T-helper 2 cell treated with Interferon-gamma antibody and Interleukin-4, amounts not matched to agents 100 ng/mL and 5 ng/mL, for 36 hours (primary cell): ENCODE results near the gene FAM184A. TPM values are rescaled to one million over a fixed set of nuclear protein-coding genes. Genes with fewer than 3 reads are reported as not detected.
"Not testable (repeated sequence)": the region's sequence is repeated elsewhere in the genome, so short reads cannot be mapped to it uniquely, and the experiment has no call there.

Experiments
- intact Hi-C: fragments of 100-400 bp; cut with micrococcal nuclease; formaldehyde crosslinking; loops from one replicate; pipeline ENCODE4 v1.15.1; 2023
- total RNA-seq: library from RNA; stranded (reverse); gene quantifications from 2 replicates; pipeline ENCODE4 v1.2.3, GENCODE V29; 2022

The FAM184A gene
- 3.7 and 3.8 TPM in 2 replicates for total RNA-seq

- intact Hi-C loops = loop anchor here (1.0 to 5.0 kb wide), 6 partner anchors 32 to 426 kb away; partner anchors contain the start of gene CEP85L
Observed at GRCh38 chr6:119078376-119079282, at the start of gene FAM184A. TSS of gene FAM184A (minus strand) at chr6:119078664. CDS start at chr6:119078299, 365 bp downstream.

DNA sequence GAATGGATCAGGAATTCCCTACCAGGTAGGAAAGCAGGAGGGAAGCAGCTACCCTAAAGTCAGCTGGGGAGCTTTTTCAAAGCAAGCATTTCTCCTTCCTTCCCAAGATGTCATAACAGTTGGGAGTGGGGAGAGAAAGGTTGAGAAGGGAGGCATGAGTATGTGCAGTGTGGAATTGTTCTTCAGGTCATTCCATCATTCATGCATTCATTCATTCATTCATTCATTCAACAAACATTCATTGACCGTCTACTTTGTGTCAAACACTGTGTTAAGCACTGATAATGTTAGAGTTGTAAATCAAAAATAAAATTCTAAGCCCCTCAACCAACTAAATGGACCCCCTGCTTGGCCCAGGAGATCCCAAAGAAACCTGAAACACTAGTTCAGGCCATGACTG is 49.2 kb upstream of the FAM184A start:
- intact Hi-C loops = loop anchor here (2.0 kb wide), 1 partner anchor 851 kb away; no protein-coding TSS in a partner anchor

GRCh38 chr6:119126826-119127225 is 48.4 kb upstream of the FAM184A start:
- intact Hi-C loops = no loop called here

DNA sequence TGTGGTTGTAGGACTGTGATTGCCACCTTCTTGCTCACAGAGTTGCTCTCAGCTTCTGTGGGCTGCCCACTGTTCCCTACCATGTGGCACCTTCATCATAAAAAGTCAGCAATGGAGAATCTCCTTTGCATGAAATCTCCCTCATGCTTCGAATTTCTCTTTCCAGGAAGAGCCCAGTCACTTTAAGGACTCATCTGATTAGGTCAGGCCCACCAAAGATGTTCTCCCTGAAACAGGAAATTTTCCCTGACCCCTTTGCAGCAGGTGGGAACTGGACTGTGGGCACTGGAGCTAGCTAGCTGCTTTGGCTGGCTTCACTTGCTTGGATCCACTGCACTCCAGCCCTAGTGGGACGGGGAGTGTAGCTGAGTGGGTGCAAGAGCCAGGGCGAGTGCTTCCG is 47.7 kb upstream of the FAM184A start:
- intact Hi-C loops = no loop called here

DNA sequence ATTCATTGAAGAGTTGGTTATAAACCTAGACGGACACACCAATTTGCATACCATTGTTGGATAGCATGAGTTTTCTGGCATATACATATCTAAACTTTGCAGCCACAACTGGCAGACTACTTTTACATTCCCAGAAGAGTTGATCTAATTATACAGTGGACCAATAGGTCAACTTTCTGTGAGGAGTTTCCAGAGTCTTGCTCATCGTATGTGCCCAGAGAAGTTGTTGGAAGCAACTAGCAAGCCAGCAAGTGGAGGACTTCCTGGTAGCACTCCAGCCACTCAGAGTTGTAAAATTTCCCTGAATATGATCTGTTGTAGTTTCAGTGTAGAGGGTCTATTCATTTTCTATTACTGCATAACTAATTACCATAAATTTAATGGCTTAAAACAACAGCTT is 47.1 kb upstream of the FAM184A start:
- intact Hi-C loops = no loop called here

DNA sequence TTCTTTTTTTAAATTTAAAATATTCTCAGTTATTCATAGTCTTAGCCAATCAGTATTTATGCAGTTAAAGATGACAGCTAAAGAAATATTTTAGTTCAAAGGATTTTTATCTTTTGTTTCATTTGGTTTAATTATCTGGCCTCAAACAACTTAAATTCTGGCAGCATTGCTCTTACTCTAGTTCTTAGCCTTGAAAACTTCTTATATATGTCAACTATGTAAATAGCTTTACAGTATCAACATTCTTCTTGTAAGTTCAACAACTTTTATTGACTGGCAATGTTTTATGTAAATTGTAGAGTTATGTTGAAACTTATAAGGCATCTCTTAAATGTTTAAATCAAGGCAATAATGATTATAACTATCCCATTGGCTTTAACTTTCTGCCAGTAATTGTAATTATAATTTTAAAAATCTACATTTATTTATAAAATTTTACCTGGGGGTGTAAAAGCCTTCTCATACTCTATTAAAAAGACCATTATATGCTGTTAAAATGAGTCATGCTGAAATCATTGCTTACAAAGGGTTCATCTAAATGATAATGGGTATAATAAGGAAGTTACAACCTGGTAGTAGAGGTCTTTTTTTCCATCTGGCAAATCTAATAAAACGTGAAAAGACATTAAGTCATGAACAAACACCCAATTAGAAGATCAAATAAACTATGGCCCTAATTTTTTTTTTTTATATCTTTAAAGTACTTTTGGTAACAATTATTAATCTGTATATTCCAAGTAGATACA is 45.8 kb upstream of the FAM184A start:
- intact Hi-C loops = no loop called here

DNA sequence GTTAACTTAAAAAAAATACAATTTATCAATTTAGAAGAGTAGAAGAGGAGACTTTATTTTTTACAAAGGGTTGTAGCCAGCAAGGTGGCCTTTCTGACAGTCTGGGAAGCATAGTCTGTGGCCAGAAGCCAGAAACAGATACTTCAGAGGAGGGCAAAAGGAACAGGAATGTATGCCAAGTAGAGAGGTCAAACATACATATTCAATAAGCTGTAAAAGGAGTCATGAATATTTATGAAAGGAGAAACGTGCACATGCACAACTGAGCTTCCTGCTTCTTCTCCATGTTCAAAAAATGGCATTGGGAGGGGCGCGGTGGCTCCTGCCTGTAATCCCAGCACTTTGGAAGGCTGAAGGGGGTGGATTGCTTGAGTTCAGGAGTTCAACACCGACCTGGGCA is 43.9 kb upstream of the FAM184A start:
- intact Hi-C loops = no loop called here

DNA sequence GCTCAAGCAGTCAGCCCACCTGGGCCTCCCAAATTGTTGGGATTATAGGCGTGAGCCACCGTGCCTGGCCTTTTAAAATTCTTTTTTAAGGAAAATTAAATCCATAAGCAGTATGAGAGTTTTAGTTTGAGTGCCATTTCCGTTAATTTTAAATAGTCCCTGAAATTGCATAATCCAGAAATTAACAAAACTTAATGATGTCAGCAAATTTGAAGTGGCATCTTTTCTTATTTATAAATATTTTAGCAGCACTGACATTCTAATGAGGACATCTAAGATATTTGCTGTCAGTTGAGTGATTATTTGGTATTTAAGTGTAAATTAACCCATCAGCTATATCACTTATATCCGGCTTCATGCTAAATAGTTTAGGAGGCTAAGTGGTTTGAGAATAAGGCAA is 42.9 kb upstream of the FAM184A start:
- intact Hi-C loops = no loop called here

GRCh38 chr6:119119989-119120388 is 41.5 kb upstream of the FAM184A start:
- intact Hi-C loops = no loop called here

DNA sequence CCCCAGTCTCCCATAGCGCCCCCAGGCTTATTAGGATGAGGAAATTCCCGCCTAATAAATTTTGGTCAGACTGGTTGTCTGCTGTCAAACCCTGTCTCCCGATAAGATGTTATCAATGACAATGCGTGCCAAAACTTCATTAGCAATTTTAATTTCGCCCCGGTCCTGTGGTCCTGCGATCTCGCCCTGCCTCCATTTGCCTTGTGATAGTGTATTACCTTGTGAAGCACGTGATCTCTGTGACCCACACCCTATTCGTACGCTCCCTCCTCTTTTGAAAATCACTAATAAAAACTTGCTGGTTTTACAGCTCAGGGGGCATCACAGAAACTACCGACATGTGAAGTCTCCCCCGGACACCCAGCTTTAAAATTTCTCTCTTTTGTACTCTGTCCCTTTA is 40.6 kb upstream of the FAM184A start:
- intact Hi-C loops = not testable (repeated sequence)

GRCh38 chr6:119116712-119117281 is 38.3 kb upstream of the FAM184A start:
- intact Hi-C loops = no loop called here

DNA sequence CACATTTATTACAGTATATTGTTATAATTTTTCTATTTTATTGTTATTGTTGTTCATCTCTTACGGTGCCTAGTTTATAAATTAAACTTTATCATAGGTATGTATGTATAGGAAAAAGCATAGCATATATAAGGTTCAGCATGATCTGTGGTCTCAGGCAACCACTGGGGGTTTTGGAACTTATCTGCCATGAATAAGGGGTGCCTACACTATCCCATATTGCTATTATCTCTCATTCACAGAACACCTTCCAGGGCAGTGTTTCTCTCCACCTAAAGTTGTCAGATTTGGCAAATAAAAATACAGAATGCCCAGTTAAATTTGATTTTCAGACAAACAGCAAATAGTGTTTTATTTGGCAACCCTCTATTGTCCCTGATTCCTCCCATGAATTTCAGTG is 35.5 kb upstream of the FAM184A start:
- intact Hi-C loops = loop anchor here (5.0 kb wide), 2 partner anchors 312 to 547 kb away; no protein-coding TSS in a partner anchor

- intact Hi-C loops = loop anchor here (5.0 kb wide), 2 partner anchors 311 to 546 kb away; no protein-coding TSS in a partner anchor
Observed at GRCh38 chr6:119112812-119113530, 34.5 kb upstream of the FAM184A start.

DNA sequence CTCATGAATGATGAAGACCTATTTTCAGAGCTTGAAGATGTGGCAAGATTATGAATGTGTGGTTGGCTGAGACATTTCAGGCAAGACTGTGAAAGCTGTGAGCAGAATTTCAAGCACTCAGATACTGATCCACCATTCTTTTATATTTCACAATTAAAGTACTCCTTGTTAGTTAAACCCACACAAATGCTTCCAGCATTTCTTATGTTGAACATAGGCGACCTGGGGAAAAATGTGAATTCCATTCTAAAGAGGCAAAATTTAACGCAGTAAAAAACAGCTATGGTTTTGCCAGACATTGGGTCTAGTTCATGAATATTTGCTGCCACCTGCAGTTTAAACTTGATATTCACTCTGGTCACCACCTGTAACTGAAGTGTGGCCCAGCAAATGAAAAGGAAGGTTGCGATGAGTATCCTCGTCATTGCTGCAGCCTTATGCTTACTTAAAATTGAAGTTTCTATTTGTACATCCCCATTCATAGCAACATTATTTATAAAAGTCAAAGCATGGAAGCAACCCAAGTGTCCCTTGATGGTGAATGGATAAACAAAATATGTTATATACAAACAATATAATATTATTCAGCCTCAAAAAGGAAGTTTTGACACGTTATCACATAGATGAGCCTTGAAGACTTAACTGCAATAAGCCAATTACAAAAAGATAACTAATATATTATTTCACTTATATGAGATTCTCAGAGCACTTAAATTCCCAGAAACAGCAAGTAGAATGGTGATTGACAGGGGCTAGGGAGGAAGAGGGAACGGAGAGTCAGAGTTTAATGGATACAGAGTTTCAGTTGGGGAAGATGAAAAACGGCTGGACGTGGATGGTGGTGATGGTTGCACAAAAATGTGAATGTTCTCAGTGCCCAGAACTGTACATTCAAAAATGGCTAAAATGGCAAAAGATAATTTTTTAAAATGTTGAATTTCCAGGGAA is 32.4 kb upstream of the FAM184A start:
- intact Hi-C loops = loop anchor here (1.0 to 5.0 kb wide), 5 partner anchors 32 to 544 kb away; partner anchors contain the start of genes ASF1A and FAM184A

DNA sequence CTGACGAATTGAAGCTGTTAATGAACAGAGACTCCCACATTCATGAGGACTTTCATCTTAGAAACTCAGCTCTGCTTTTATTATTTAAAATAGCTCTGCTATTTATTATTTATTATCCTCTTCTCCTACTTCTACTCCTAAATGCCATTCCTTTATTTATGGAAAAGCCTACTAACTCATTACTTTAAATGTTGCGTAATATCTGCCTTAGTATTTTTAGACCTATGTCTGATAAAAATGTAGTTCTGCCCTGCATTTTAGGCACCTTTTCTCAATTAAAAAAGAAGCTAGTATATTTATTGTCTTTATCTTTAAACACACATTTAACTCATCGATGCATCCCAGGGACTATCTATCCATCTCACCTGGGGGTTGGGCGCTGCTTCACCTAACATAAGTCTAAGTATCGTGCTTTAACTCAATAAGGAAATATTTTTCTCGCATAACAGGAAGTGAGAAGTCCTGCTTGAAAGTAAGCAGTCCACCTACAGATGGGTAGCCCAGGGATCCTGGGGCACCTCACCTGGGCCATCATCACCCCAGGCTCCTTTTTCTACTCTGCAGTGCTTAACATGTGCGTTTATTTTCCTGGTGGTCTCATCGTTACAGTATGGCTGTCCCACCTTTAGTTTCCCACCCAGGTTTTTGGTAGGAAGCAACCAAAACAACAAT is 31.3 kb upstream of the FAM184A start:
- intact Hi-C loops = loop anchor here (1.0 to 5.0 kb wide), 5 partner anchors 31 to 542 kb away; partner anchors contain the start of genes ASF1A and FAM184A

- intact Hi-C loops = no loop called here
Observed at GRCh38 chr6:119108076-119108475, 29.6 kb upstream of the FAM184A start.

GRCh38 chr6:119105282-119105681 is 26.8 kb upstream of the FAM184A start:
- intact Hi-C loops = no loop called here

DNA sequence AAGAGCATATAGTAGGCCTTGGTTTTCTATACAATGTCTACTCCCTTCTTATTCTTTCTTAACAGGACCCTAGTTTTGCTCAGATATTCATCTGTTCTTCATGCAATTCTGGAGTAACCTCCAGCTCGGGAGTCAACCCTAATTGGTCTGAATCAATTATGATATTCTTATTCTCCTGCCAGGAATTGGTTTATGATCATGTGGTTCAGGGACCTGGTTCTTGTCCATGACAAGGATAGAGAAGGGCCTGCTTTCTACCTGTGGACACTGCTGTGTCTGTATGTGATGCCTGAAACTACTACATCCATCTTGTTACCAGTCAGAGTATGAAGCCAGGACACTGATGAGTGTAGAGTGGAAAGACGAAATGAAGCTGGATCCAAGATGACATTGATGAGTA is 24.4 kb upstream of the FAM184A start:
- intact Hi-C loops = no loop called here

DNA sequence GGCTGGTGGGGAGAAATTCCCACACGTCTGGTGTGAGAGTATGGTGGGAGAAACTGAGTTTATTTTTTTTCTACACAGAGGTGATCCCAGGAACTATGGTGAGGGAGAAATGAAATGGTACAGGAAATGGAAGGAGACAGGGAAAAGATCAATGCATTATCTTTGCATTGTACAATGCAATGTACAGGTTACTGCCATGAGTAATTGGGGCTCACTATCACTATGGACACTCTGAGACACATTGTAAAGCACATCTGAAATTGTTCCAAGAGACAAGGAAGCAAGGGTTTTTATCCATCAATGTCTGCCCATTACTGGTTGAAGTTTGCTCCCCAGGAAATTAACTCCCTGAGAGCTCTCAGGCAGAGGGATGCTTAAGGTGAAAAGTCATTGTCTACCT is 21.7 kb upstream of the FAM184A start:
- intact Hi-C loops = no loop called here
